Measurements from ENCODE around the gene KRT17.
"Not testable (repeated sequence)": the region's sequence is repeated elsewhere in the genome, so short reads cannot be mapped to it uniquely, and the experiment has no call there.

Gene KRT17

GRCh38 chr17:41619036-41619926 lies 5.1 kb downstream of the KRT17 start:
- no peak for DNase-seq

- no peak for DNase-seq
Observed at GRCh38 chr17:41618341-41619035, 5.9 kb downstream of the KRT17 start.

GRCh38 chr17:41617698-41618097 lies 6.7 kb downstream of the KRT17 start:
- no peak for DNase-seq

GRCh38 chr17:41617136-41617535 lies 7.2 kb downstream of the KRT17 start:
- DNase-seq: no peak

GRCh38 chr17:41616486-41616885 lies 7.9 kb downstream of the KRT17 start:
- DNase-seq: not testable (repeated sequence)

- no peak for DNase-seq
Observed at GRCh38 chr17:41615454-41615853, 8.9 kb downstream of the KRT17 start.

GRCh38 chr17:41614767-41615166 lies 9.6 kb downstream of the KRT17 start:
- not testable (repeated sequence) for DNase-seq

- DNase-seq: no peak
Observed at GRCh38 chr17:41614098-41614497, 10.3 kb downstream of the KRT17 start.

- DNase-seq: no peak
Observed at GRCh38 chr17:41613277-41614082, 10.9 kb downstream of the KRT17 start.

- not testable (repeated sequence) for DNase-seq
Observed at GRCh38 chr17:41612376-41613160, 11.8 kb downstream of the KRT17 start, which contains the start of gene KRT16. TSS of gene KRT16 (minus strand) at chr17:41612767. CDS start at chr17:41612688, 79 bp downstream.

- no peak for DNase-seq
Observed at GRCh38 chr17:41610965-41611640, 13.3 kb downstream of the KRT17 start.

- DNase-seq: not testable (repeated sequence)
Observed at GRCh38 chr17:41610061-41610517, 14.3 kb downstream of the KRT17 start.

- not testable (repeated sequence) for DNase-seq
Observed at GRCh38 chr17:41606930-41607329, 17.4 kb downstream of the KRT17 start.

GRCh38 chr17:41602524-41602923 lies 21.9 kb downstream of the KRT17 start:
- DNase-seq: no peak

- no peak for DNase-seq
Observed at GRCh38 chr17:41600318-41600717, 24.1 kb downstream of the KRT17 start.

- no peak for DNase-seq
Observed at GRCh38 chr17:41599680-41600079, 24.7 kb downstream of the KRT17 start.

- no peak for DNase-seq
Observed at GRCh38 chr17:41595585-41595984, 28.8 kb downstream of the KRT17 start.

GRCh38 chr17:41594363-41594915 lies 29.9 kb downstream of the KRT17 start:
- DNase-seq: no peak

GRCh38 chr17:41593306-41593981 lies 30.9 kb downstream of the KRT17 start:
- DNase-seq: no peak

- no peak for DNase-seq
Observed at GRCh38 chr17:41592601-41593305, 31.6 kb downstream of the KRT17 start.

All from SIG-M5 (cell line).